Measurements from ENCODE around the gene SLC25A21. TPM values are rescaled to one million over a fixed set of nuclear protein-coding genes. Genes with fewer than 3 reads are reported as not detected.

Gene SLC25A21
- total and polyA plus RNA-seq, 2 donors (not counting 1 experiment from before 2014, with no cell fraction given), result 0.50 to 0.62 TPM

GRCh38 chr14:36633580-36633979 lies 538.8 kb downstream of the SLC25A21 start:
- Histone ChIP-seq H2AFZ (ENCODE audit: low read length) (no peak overlapping the region), H3K9ac (ENCODE audit: insufficient read depth, low read length) (no peak overlapping the region), H3K4me1 (ENCODE audit: control insufficient read depth, extremely low read depth, insufficient read depth, low read length) (no peaks in the 10 kb centered on the region), H3K9me3 (ENCODE audit: control insufficient read depth, insufficient read depth, low read depth, low read length) (no peaks in the 10 kb centered on the region), H3K4me2 (ENCODE audit: extremely low read depth, insufficient read depth, low read length) (no peak overlapping the region), H3K4me3 (replicated peaks in 1 of 4; ENCODE audit: control extremely low read depth in 1 of 4, insufficient read depth in 1 of 4, low read depth in 3 of 4, low read length in 4 of 4) (no peak overlapping the region), H3K27me3 (ENCODE audit: control insufficient read depth, insufficient read depth, low read length) (no peaks in the 10 kb centered on the region), H3K36me3 (ENCODE audit: control insufficient read depth, insufficient read depth, low read length) (no peaks in the 10 kb centered on the region), H3K27ac (ENCODE audit: insufficient read depth, low read length) (no peak overlapping the region), H3K79me2 (ENCODE audit: control insufficient read depth, insufficient read depth, low read length) (no peaks in the 10 kb centered on the region), H4K20me1 (ENCODE audit: control insufficient read depth, extremely low read depth, insufficient read depth, low read length) (no peaks in the 10 kb centered on the region)
- TF ChIP-seq EZH2 (IDR thresholded peaks at IDR 0.05; ENCODE audit: low read length, missing control alignments) (no peak), CTCF (conservative IDR thresholded peaks at IDR 0.05 in 1 of 2, IDR thresholded peaks at IDR 0.05 in 1 of 2; ENCODE audit: low read depth in 1 of 2, low read length in 2 of 2) (no peak)
- DNase-seq (ENCODE audit: low read depth in 2 of 2), result no peak

Other genes with a start within 250 kb of the SLC25A21 start
- 8.6 and 9.0 TPM in 2 replicates for gene MIPOL1, start 25.3 kb upstream of the SLC25A21 start, total RNA-seq
- 4.3 and 6.4 TPM in 2 replicates for gene MIPOL1, start 25.3 kb upstream of the SLC25A21 start, polyA plus RNA-seq